ENCODE data around the gene PLXNA2. TPM values are rescaled to one million over a fixed set of nuclear protein-coding genes. Genes with fewer than 3 reads are reported as not detected.

Gene PLXNA2
- total RNA-seq (2021) (0.06 TPM in 1 of 2 replicates, not detected in the other), Bru-seq, nascent RNA (percentile 2 among the genes with signal in this experiment), BruChase-seq, experiment 1, labeled RNA remaining after a 2-hour chase (percentile 2 among the genes with signal in this experiment), BruChase-seq, experiment 2, labeled RNA remaining after a 6-hour chase (percentile 3 among the genes with signal in this experiment)
- long read RNA-seq: 0 reads

GRCh38 chr1:208243967-208244916 lies at the start of gene PLXNA2:
TSS of gene PLXNA2 (minus strand) at chr1:208244384. CDS start at chr1:208217922, 26,462 bp downstream.
- Histone ChIP-seq H3K27me3 (replicated peaks; ENCODE audit: insufficient read depth, low read depth, low read length, poor library complexity) (peaks cover 77% of the 10 kb centered on the region), H3K4me1 (ENCODE audit: insufficient read depth, low read length, poor library complexity, severe bottlenecking) (peaks cover 4% of the 10 kb centered on the region), H3K36me3 (ENCODE audit: insufficient read depth, low read length, poor library complexity, severe bottlenecking) (no peaks in the 10 kb centered on the region), H3K4me3 (ENCODE audit: low read depth, low read length, poor library complexity, severe bottlenecking) (peak within 1 kb of the TSS; percentile 43), H3K27ac (ENCODE audit: low read depth, low read length, poor library complexity, severe bottlenecking) (no peak within 1 kb of the TSS), H3K9me3 (ENCODE audit: low read depth, low read length, poor library complexity, severe bottlenecking) (no peaks in the 10 kb centered on the region)
- ChIA-PET POLR2A (ENCODE audit: low non-redundant PET) (no interaction called here), CTCF (interaction anchor here (0.6 to 3.0 kb wide), 7 partner anchors 9 to 359 kb away, joined by 3 to 56 read pairs (median 3); no protein-coding TSS in a partner anchor)
- intact Hi-C loops (cut with micrococcal nuclease; ENCODE audit: unreplicated experiment): loop anchor here (2.0 kb wide), 1 partner anchor 111 kb away; no protein-coding TSS in a partner anchor
- no TSS peak for BruUV-seq (replicated peaks)
- TF ChIP-seq CTCF (conservative IDR thresholded peaks at IDR 0.05; ENCODE audit: low read depth, low read length): no peak
- no peak for TF ChIP-seq EZH2 (IDR thresholded peaks at IDR 0.05; ENCODE audit: borderline replicate concordance, low read depth, low read length, poor library complexity, severe bottlenecking)
- peak; percentile 48 for DNase-seq (ENCODE audit: low spot score)

GRCh38 chr1:208292908-208293307 lies 48.7 kb upstream of the PLXNA2 start:
- no peaks in the 10 kb centered on the region for H3K36me3 ChIP-seq (ENCODE audit: insufficient read depth, low read length, poor library complexity, severe bottlenecking)
- intact Hi-C loops (cut with micrococcal nuclease; ENCODE audit: unreplicated experiment): no loop called here
- CTCF ChIA-PET: no interaction called here
- H3K9me3 ChIP-seq (ENCODE audit: low read depth, low read length, poor library complexity, severe bottlenecking): no peaks in the 10 kb centered on the region
- no peak overlapping the region for H3K27ac ChIP-seq (ENCODE audit: low read depth, low read length, poor library complexity, severe bottlenecking)
- POLR2A ChIA-PET (ENCODE audit: low non-redundant PET): interaction anchor here (0.8 kb wide), 1 partner anchor 60 kb away, joined by 3 read pairs; no protein-coding TSS in a partner anchor
- H3K4me3 ChIP-seq (ENCODE audit: low read depth, low read length, poor library complexity, severe bottlenecking): no peak overlapping the region
- DNase-seq (ENCODE audit: low spot score): no peak
- no peak for TF ChIP-seq CTCF (conservative IDR thresholded peaks at IDR 0.05; ENCODE audit: low read depth, low read length)
- no peak for TF ChIP-seq EZH2 (IDR thresholded peaks at IDR 0.05; ENCODE audit: borderline replicate concordance, low read depth, low read length, poor library complexity, severe bottlenecking)
- peaks cover 27% of the 10 kb centered on the region for H3K27me3 ChIP-seq (replicated peaks; ENCODE audit: insufficient read depth, low read depth, low read length, poor library complexity)
- H3K4me1 ChIP-seq (ENCODE audit: insufficient read depth, low read length, poor library complexity, severe bottlenecking): no peaks in the 10 kb centered on the region
- no TSS peak for BruUV-seq (replicated peaks)

- CTCF ChIA-PET: no interaction called here
Measured at GRCh38 chr1:208291923-208292711, 47.9 kb upstream of the PLXNA2 start.

More at GRCh38 chr1:208291923-208292711, 47.9 kb upstream of the PLXNA2 start:
- intact Hi-C loops (cut with micrococcal nuclease; ENCODE audit: unreplicated experiment): no loop called here
- POLR2A ChIA-PET (ENCODE audit: low non-redundant PET): no interaction called here
- DNase-seq (ENCODE audit: low spot score): no peak
- H3K9me3 ChIP-seq (ENCODE audit: low read depth, low read length, poor library complexity, severe bottlenecking): no peaks in the 10 kb centered on the region
- H3K4me3 ChIP-seq (ENCODE audit: low read depth, low read length, poor library complexity, severe bottlenecking): no peak overlapping the region
- TF ChIP-seq CTCF (conservative IDR thresholded peaks at IDR 0.05; ENCODE audit: low read depth, low read length) (no peak), EZH2 (IDR thresholded peaks at IDR 0.05; ENCODE audit: borderline replicate concordance, low read depth, low read length, poor library complexity, severe bottlenecking) (no peak)
- no peaks in the 10 kb centered on the region for H3K36me3 ChIP-seq (ENCODE audit: insufficient read depth, low read length, poor library complexity, severe bottlenecking)
- no peak overlapping the region for H3K27ac ChIP-seq (ENCODE audit: low read depth, low read length, poor library complexity, severe bottlenecking)
- no TSS peak for BruUV-seq (replicated peaks)
- no peaks in the 10 kb centered on the region for H3K4me1 ChIP-seq (ENCODE audit: insufficient read depth, low read length, poor library complexity, severe bottlenecking)
- peaks cover 27% of the 10 kb centered on the region for H3K27me3 ChIP-seq (replicated peaks; ENCODE audit: insufficient read depth, low read depth, low read length, poor library complexity)
